Forelimb muscle (tissue), 1 donor: Measurements from ENCODE around the gene PDXK. TPM values are rescaled to one million over a fixed set of nuclear protein-coding genes. Genes with fewer than 3 reads are reported as not detected.
"Not testable (repeated sequence)": the region's sequence is repeated elsewhere in the genome, so short reads cannot be mapped to it uniquely, and the experiment has no call there.

ENCODE experiments used
- DNase-seq: peaks from one replicate; pipeline ENCODE4 v3.0.0-alpha.2; 2013; ENCODE audit warnings: low read depth
- polyA plus RNA-seq: library from polyadenylated mRNA; unstranded; fragments of 120-200 nt; gene quantifications from one replicate; pipeline ENCODE4 v1.2.1, GENCODE V29; 2013; ENCODE audit not compliant: insufficient read length

The PDXK gene
- polyA plus RNA-seq, 1 donor, result 19.0 TPM

GRCh38 chr21:43697758-43698643 is 20.9 kb upstream of the PDXK start:
- no peak for DNase-seq

- DNase-seq, result not testable (repeated sequence)
These were observed 19.5 kb upstream of the PDXK start for GRCh38 chr21:43699492-43699777.

- no peak for DNase-seq
These were observed 18.9 kb upstream of the PDXK start for GRCh38 chr21:43699933-43700599.

- DNase-seq, result no peak
These were observed 16.8 kb upstream of the PDXK start for GRCh38 chr21:43701936-43702784.

- DNase-seq, result no peak
These were observed 16.2 kb upstream of the PDXK start for GRCh38 chr21:43702785-43703034.

- DNase-seq, result no peak
These were observed 15.7 kb upstream of the PDXK start for GRCh38 chr21:43703035-43703880.

- DNase-seq, result no peak
These were observed 11.5 kb upstream of the PDXK start for GRCh38 chr21:43707462-43707861.

GRCh38 chr21:43708745-43709381 is 10.1 kb upstream of the PDXK start:
- no peak for DNase-seq

GRCh38 chr21:43712268-43712942 is 6.5 kb upstream of the PDXK start:
- no peak for DNase-seq

- DNase-seq, result not testable (repeated sequence)
These were observed 5.8 kb upstream of the PDXK start for GRCh38 chr21:43713123-43713522.

GRCh38 chr21:43716376-43717165 is 2.4 kb upstream of the PDXK start:
- no peak for DNase-seq

- DNase-seq, result no peak
These were observed 1.6 kb upstream of the PDXK start for GRCh38 chr21:43717166-43717853.

GRCh38 chr21:43717967-43718871 is 710 bp upstream of the PDXK start:
- no peak for DNase-seq

GRCh38 chr21:43719748-43720538 is 1.0 kb downstream of the PDXK start:
- DNase-seq, result no peak

- DNase-seq, result no peak
These were observed 1.7 kb downstream of the PDXK start for GRCh38 chr21:43720539-43721166.

GRCh38 chr21:43721206-43721605 is 2.3 kb downstream of the PDXK start:
- DNase-seq, result no peak

- no peak for DNase-seq
These were observed 3.0 kb downstream of the PDXK start for GRCh38 chr21:43721939-43722338.
